Mucosa of descending colon (tissue), 3 donors: ENCODE measurements around the gene STUM. TPM values are rescaled to one million over a fixed set of nuclear protein-coding genes. Genes with fewer than 3 reads are reported as not detected.

Experiments
- ATAC-seq: fragments of 200-7000 bp; cut with Tn5 transposase; one replicate; pipeline ENCODE4 v1.9.1; 2020; ENCODE audit warnings: mild to moderate bottlenecking, moderate library complexity
- DNase-seq, 3 donors: peaks; one replicate each; pipeline ENCODE4 v3.0.0-alpha.2; 2020
- H3K36me3 ChIP-seq: fragments of 200-600 bp; one replicate; pipeline ENCODE4 v1.8.0; 2021; ENCODE audit warnings: low read depth, mild to moderate bottlenecking
- H3K4me1 ChIP-seq: fragments of 200-600 bp; one replicate; pipeline ENCODE4 v1.8.0; 2021; ENCODE audit warnings: low read depth, mild to moderate bottlenecking
- H3K4me3 ChIP-seq: fragments of 200-600 bp; one replicate; pipeline ENCODE4 v1.8.0; 2021; ENCODE audit warnings: mild to moderate bottlenecking
- H3K9me3 ChIP-seq: fragments of 200-600 bp; one replicate; pipeline ENCODE4 v1.8.0; 2021; ENCODE audit warnings: mild to moderate bottlenecking
- CTCF ChIP-seq: fragments of 200-600 bp; IDR thresholded peaks from one replicate; pipeline ENCODE4 v1.8.0; 2022; ENCODE audit warnings: antibody characterized with exemption, mild to moderate bottlenecking
- intact Hi-C, 2 donors: fragments of 100-400 bp; cut with DNase I in 1 of 2; cut with micrococcal nuclease in 1 of 2; formaldehyde crosslinking; loops; one replicate each; pipeline versions ENCODE4 v1.11.0 to v1.11.1; 2022; cut with DNase I, micrococcal nuclease
- total RNA-seq, 3 donors: library from RNA; stranded (reverse); fragmentation: NEBNext Ultra II Directional in 2 of 3; extraction: Animal tissue kit (Norgen Biotek cat#: 25700) in 2 of 3; gene quantifications; one replicate each; pipeline versions ENCODE4 v1.2.1 to v1.2.4, GENCODE V29; 2021 to 2023
- donor health status: DM: no; HTN: no; CAD: no; lungs with moderate emphysema.
- donor health status: DM: no; HTN: no; CAD: no.
- donor health status: DM: no; HTN: yes; CAD: no.

STUM gene
- total RNA-seq, 3 donors from 2014 or later, result 1.2 to 18.4 (median 4.9) TPM

- DNase-seq (no peak), ATAC-seq (no peak)
- no peak for TF ChIP-seq CTCF
- no peak overlapping the region for H3K4me3 ChIP-seq
- no peaks in the 10 kb centered on the region for H3K4me1 ChIP-seq
- intact Hi-C loops, result no loop called here
- no peaks in the 10 kb centered on the region for H3K9me3 ChIP-seq
- H3K36me3 ChIP-seq, result no peaks in the 10 kb centered on the region
These were observed 36.4 kb upstream of the STUM start for GRCh38 chr1:226512076-226512728.

GRCh38 chr1:226518375-226518774, 30.2 kb upstream of the STUM start:
- Histone ChIP-seq H3K36me3 (no peaks in the 10 kb centered on the region), H3K9me3 (no peaks in the 10 kb centered on the region), H3K4me3 (no peak overlapping the region), H3K4me1 (no peaks in the 10 kb centered on the region)
- TF ChIP-seq CTCF, result no peak
- ATAC-seq, result no peak
- DNase-seq, result no peak
- intact Hi-C loops, result no loop called here

GRCh38 chr1:226519135-226519534, 29.4 kb upstream of the STUM start:
- intact Hi-C loops, result no loop called here
- DNase-seq (no peak), ATAC-seq (no peak)
- TF ChIP-seq CTCF, result no peak
- no peaks in the 10 kb centered on the region for H3K36me3 ChIP-seq
- no peaks in the 10 kb centered on the region for H3K4me1 ChIP-seq
- H3K9me3 ChIP-seq, result no peaks in the 10 kb centered on the region
- H3K4me3 ChIP-seq, result no peak overlapping the region

GRCh38 chr1:226519716-226520598, 28.6 kb upstream of the STUM start:
- TF ChIP-seq CTCF, result no peak
- intact Hi-C loops, result no loop called here
- Histone ChIP-seq H3K4me3 (no peak overlapping the region), H3K36me3 (no peaks in the 10 kb centered on the region), H3K4me1 (no peaks in the 10 kb centered on the region), H3K9me3 (no peaks in the 10 kb centered on the region)
- ATAC-seq (peak; percentile 57), DNase-seq (no peak)

- DNase-seq, result no peak
- ATAC-seq, result no peak
- Histone ChIP-seq H3K9me3 (no peaks in the 10 kb centered on the region), H3K4me3 (no peak overlapping the region), H3K36me3 (no peaks in the 10 kb centered on the region), H3K4me1 (no peaks in the 10 kb centered on the region)
- intact Hi-C loops, result no loop called here
- no peak for TF ChIP-seq CTCF
These were observed 27.8 kb upstream of the STUM start for GRCh38 chr1:226520640-226521355.
